ENCODE data around the gene MALRD1. TPM values are rescaled to one million over a fixed set of nuclear protein-coding genes. Genes with fewer than 3 reads are reported as not detected.

Gene MALRD1
- total and polyA plus RNA-seq, 2 donors from 2014 or later = 2.0 to 2.4 TPM

- intact Hi-C loops (cut with DNase I) = no loop called here
- Histone ChIP-seq H3K27ac (ENCODE audit: low read depth in 2 of 2, low read length in 2 of 2) (no peak overlapping the region), H3K36me3 (ENCODE audit: control insufficient read depth in 2 of 3, insufficient read depth in 3 of 3, low read length in 3 of 3) (no peaks in the 10 kb centered on the region), H3K9ac (ENCODE audit: low read length in 3 of 3) (no peak overlapping the region), H3K4me3 (ENCODE audit: low read length in 3 of 3) (no peak overlapping the region), H3K27me3 (ENCODE audit: control insufficient read depth, insufficient read depth, low read length) (no peaks in the 10 kb centered on the region), H3K9me3 (ENCODE audit: control insufficient read depth in 2 of 3, insufficient read depth in 1 of 3, low read length in 3 of 3) (no peaks in the 10 kb centered on the region), H3K4me1 (ENCODE audit: control insufficient read depth in 2 of 3, insufficient read depth in 2 of 3, low read depth in 1 of 3, low read length in 3 of 3) (no peaks in the 10 kb centered on the region)
- DNase-seq (no peak), FAIRE-seq (no peak)
- TF ChIP-seq CTCF (IDR thresholded peaks at IDR 0.05; ENCODE audit: borderline replicate concordance, extremely low read depth, insufficient read depth) = no peak
Measured at GRCh38 chr10:19775296-19775695, 726.7 kb downstream of the MALRD1 start.

GRCh38 chr10:19777806-19778205 is 729.2 kb downstream of the MALRD1 start:
- H3K36me3 ChIP-seq (ENCODE audit: control insufficient read depth in 2 of 3, insufficient read depth in 3 of 3, low read length in 3 of 3) = no peaks in the 10 kb centered on the region
- FAIRE-seq (no peak), DNase-seq (no peak)
- H3K9ac ChIP-seq (ENCODE audit: low read length in 3 of 3) = no peak overlapping the region
- H3K27ac ChIP-seq (ENCODE audit: low read depth in 2 of 2, low read length in 2 of 2) = no peak overlapping the region
- no peaks in the 10 kb centered on the region for H3K4me1 ChIP-seq (ENCODE audit: control insufficient read depth in 2 of 3, insufficient read depth in 2 of 3, low read depth in 1 of 3, low read length in 3 of 3)
- no peak for TF ChIP-seq CTCF (IDR thresholded peaks at IDR 0.05; ENCODE audit: borderline replicate concordance, extremely low read depth, insufficient read depth)
- intact Hi-C loops (cut with DNase I) = no loop called here
- no peaks in the 10 kb centered on the region for H3K9me3 ChIP-seq (ENCODE audit: control insufficient read depth in 2 of 3, insufficient read depth in 1 of 3, low read length in 3 of 3)
- H3K4me3 ChIP-seq (ENCODE audit: low read length in 3 of 3) = no peak overlapping the region
- no peaks in the 10 kb centered on the region for H3K27me3 ChIP-seq (ENCODE audit: control insufficient read depth, insufficient read depth, low read length)

- intact Hi-C loops (cut with DNase I) = no loop called here
- no peak overlapping the region for H3K27ac ChIP-seq (ENCODE audit: low read depth in 2 of 2, low read length in 2 of 2)
- H3K9ac ChIP-seq (ENCODE audit: low read length in 3 of 3) = no peak overlapping the region
- no peak for TF ChIP-seq CTCF (IDR thresholded peaks at IDR 0.05; ENCODE audit: borderline replicate concordance, extremely low read depth, insufficient read depth)
- H3K36me3 ChIP-seq (ENCODE audit: control insufficient read depth in 2 of 3, insufficient read depth in 3 of 3, low read length in 3 of 3) = no peaks in the 10 kb centered on the region
- DNase-seq = no peak
- no peaks in the 10 kb centered on the region for H3K4me1 ChIP-seq (ENCODE audit: control insufficient read depth in 2 of 3, insufficient read depth in 2 of 3, low read depth in 1 of 3, low read length in 3 of 3)
- no peaks in the 10 kb centered on the region for H3K9me3 ChIP-seq (ENCODE audit: control insufficient read depth in 2 of 3, insufficient read depth in 1 of 3, low read length in 3 of 3)
- H3K4me3 ChIP-seq (ENCODE audit: low read length in 3 of 3) = no peak overlapping the region
- H3K27me3 ChIP-seq (ENCODE audit: control insufficient read depth, insufficient read depth, low read length) = no peaks in the 10 kb centered on the region
- no peak for FAIRE-seq
Measured at GRCh38 chr10:19778996-19779395, 730.4 kb downstream of the MALRD1 start.

GRCh38 chr10:19782430-19783089 is 734.0 kb downstream of the MALRD1 start:
- Histone ChIP-seq H3K4me1 (ENCODE audit: control insufficient read depth in 2 of 3, insufficient read depth in 2 of 3, low read depth in 1 of 3, low read length in 3 of 3) (no peaks in the 10 kb centered on the region), H3K9me3 (ENCODE audit: control insufficient read depth in 2 of 3, insufficient read depth in 1 of 3, low read length in 3 of 3) (no peaks in the 10 kb centered on the region), H3K27ac (ENCODE audit: low read depth in 2 of 2, low read length in 2 of 2) (no peak overlapping the region), H3K9ac (ENCODE audit: low read length in 3 of 3) (no peak overlapping the region), H3K4me3 (ENCODE audit: low read length in 3 of 3) (no peak overlapping the region), H3K27me3 (ENCODE audit: control insufficient read depth, insufficient read depth, low read length) (no peaks in the 10 kb centered on the region), H3K36me3 (ENCODE audit: control insufficient read depth in 2 of 3, insufficient read depth in 3 of 3, low read length in 3 of 3) (no peaks in the 10 kb centered on the region)
- DNase-seq = no peak
- intact Hi-C loops (cut with DNase I) = no loop called here
- no peak for FAIRE-seq
- no peak for TF ChIP-seq CTCF (IDR thresholded peaks at IDR 0.05; ENCODE audit: borderline replicate concordance, extremely low read depth, insufficient read depth)

Data from kidney (tissue), 14 donors.